Measurements from ENCODE around the gene ROR2. TPM values are rescaled to one million over a fixed set of nuclear protein-coding genes. Genes with fewer than 3 reads are reported as not detected.
A peak's percentile ranks its signal among the peaks of the same experiment; 100 is the strongest.
"Not testable (repeated sequence)": the region's sequence is repeated elsewhere in the genome, so short reads cannot be mapped to it uniquely, and the experiment has no call there.

Gene ROR2
- 0.36 TPM in 1 of 2 replicates, not detected in the other for total RNA-seq (2014; rRNA removed; shearing (Covaris generic))

GRCh38 chr9:91949946-91950664, at the start of gene ROR2:
ROR2 (minus strand) TSS chr9:91950228.
- no peak for DNase-seq (ENCODE audit: low spot score)

- no peak for DNase-seq (ENCODE audit: low spot score)
These were observed 45.1 kb upstream of the ROR2 start for GRCh38 chr9:91995000-91995655.

GRCh38 chr9:91994422-91994821, 44.4 kb upstream of the ROR2 start:
- DNase-seq (ENCODE audit: low spot score) = no peak

GRCh38 chr9:91992461-91993041, 42.5 kb upstream of the ROR2 start:
- DNase-seq (ENCODE audit: low spot score) = no peak

GRCh38 chr9:91991721-91992341, 41.8 kb upstream of the ROR2 start:
- DNase-seq (ENCODE audit: low spot score) = no peak

- DNase-seq (ENCODE audit: low spot score) = no peak
These were observed 36.2 kb upstream of the ROR2 start for GRCh38 chr9:91986248-91986647.

- DNase-seq (ENCODE audit: low spot score) = no peak
These were observed 35.7 kb upstream of the ROR2 start for GRCh38 chr9:91985692-91986091.

- peak; percentile 91 for DNase-seq (ENCODE audit: low spot score)
These were observed 28.8 kb upstream of the ROR2 start for GRCh38 chr9:91978740-91979414.

- not testable (repeated sequence) for DNase-seq (ENCODE audit: low spot score)
These were observed 25.2 kb upstream of the ROR2 start for GRCh38 chr9:91975254-91975653.

- no peak for DNase-seq (ENCODE audit: low spot score)
These were observed 22.7 kb upstream of the ROR2 start for GRCh38 chr9:91972711-91973110.

GRCh38 chr9:91972076-91972626, 22.1 kb upstream of the ROR2 start:
- no peak for DNase-seq (ENCODE audit: low spot score)

GRCh38 chr9:91967259-91967658, 17.2 kb upstream of the ROR2 start:
- DNase-seq (ENCODE audit: low spot score) = no peak

- DNase-seq (ENCODE audit: low spot score) = no peak
These were observed 16.5 kb upstream of the ROR2 start for GRCh38 chr9:91966503-91966902.

GRCh38 chr9:91963711-91964240, 13.7 kb upstream of the ROR2 start:
- no peak for DNase-seq (ENCODE audit: low spot score)

- DNase-seq (ENCODE audit: low spot score) = no peak
These were observed 10.3 kb upstream of the ROR2 start for GRCh38 chr9:91960367-91960766.

- no peak for DNase-seq (ENCODE audit: low spot score)
These were observed 8.1 kb upstream of the ROR2 start for GRCh38 chr9:91958174-91958573.

GRCh38 chr9:91954841-91955471, 4.9 kb upstream of the ROR2 start:
- DNase-seq (ENCODE audit: low spot score) = peak; percentile 76

GRCh38 chr9:91953718-91954117, 3.7 kb upstream of the ROR2 start:
- no peak for DNase-seq (ENCODE audit: low spot score)

GRCh38 chr9:91951944-91952520, 2.0 kb upstream of the ROR2 start:
- DNase-seq (ENCODE audit: low spot score) = no peak

GRCh38 chr9:91949392-91949945, 559 bp downstream of the ROR2 start:
- no peak for DNase-seq (ENCODE audit: low spot score)

All from A172 (cell line).